ENCODE results near the gene EREG.

Gene EREG

DNA sequence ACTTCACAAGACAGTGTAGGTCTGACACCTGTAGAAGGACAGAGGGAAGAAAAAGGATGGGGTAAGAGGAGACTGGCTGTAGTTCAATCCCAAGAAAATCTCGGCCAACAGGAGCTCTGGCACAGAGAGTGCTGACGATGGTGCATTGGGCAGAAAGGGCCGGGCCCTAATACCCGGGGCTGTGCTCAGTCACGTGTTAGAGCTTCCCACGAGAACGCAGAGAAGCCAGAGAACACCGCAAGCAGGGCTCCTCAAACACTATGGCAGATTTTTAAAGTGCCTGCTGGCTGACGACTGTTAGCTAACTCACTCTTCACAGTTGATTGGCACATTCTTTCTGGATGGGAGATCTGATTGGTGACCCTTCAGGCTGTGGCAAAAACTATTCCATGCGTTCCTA is 35.5 kb downstream of the EREG start:
- in situ Hi-C loops (cut with HindIII; ENCODE audit: low pct_ligation_motif_present, low sequenced_read_pairs) = no loop called here
- no peaks in the 10 kb centered on the region for H3K27me3 ChIP-seq (replicated peaks)
- no peaks in the 10 kb centered on the region for H3K36me3 ChIP-seq (replicated peaks)
- no peak overlapping the region for H3K4me3 ChIP-seq (ENCODE audit: low read depth, low read length)
- no peak overlapping the region for H3K27ac ChIP-seq
- TF ChIP-seq, protein P1, sequence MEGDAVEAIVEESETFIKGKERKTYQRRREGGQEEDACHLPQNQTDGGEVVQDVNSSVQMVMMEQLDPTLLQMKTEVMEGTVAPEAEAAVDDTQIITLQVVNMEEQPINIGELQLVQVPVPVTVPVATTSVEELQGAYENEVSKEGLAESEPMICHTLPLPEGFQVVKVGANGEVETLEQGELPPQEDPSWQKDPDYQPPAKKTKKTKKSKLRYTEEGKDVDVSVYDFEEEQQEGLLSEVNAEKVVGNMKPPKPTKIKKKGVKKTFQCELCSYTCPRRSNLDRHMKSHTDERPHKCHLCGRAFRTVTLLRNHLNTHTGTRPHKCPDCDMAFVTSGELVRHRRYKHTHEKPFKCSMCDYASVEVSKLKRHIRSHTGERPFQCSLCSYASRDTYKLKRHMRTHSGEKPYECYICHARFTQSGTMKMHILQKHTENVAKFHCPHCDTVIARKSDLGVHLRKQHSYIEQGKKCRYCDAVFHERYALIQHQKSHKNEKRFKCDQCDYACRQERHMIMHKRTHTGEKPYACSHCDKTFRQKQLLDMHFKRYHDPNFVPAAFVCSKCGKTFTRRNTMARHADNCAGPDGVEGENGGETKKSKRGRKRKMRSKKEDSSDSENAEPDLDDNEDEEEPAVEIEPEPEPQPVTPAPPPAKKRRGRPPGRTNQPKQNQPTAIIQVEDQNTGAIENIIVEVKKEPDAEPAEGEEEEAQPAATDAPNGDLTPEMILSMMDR (IDR thresholded peaks at IDR 0.05; ENCODE audit: low read depth, low read length, missing control alignments) = no peak
- DNase-seq = no peak

DNA sequence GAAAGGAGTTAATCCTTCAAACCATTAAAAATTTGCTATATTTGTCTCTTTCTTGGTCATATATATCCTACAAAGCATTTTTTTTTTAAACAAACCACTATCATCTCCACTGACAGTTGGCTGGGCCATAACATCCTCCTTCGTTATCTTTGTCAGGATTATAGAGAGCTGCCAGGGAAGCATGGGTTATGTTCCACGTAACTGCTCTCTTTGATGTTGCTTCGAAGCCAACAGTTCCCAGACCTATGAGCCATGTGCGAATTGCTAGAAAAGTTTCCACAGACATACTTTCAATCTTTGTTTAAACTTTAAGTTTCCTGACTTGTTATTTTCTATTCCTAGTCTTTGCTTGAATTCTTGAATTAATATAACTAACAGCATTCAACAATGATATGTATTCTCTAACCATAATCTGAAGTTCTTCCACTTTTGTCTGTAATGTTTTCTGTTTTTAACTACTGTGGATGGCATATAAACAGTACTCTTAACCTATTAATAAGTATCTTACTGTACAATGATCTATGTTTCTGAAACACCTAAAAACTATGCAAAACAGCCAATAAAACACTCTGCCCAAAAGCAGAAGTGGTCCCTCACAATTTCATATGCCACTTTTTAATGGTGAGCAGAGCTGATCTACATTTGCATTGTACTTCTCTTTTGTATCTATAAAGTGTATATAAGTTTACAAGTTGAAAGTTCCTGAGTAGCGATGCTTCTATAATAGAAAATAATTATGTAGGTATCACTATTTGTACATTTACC is 37.9 kb downstream of the EREG start:
- no peaks in the 10 kb centered on the region for H3K27me3 ChIP-seq (replicated peaks)
- no peak for DNase-seq
- TF ChIP-seq, protein P1 (IDR thresholded peaks at IDR 0.05; ENCODE audit: low read depth, low read length, missing control alignments) = no peak
- in situ Hi-C loops (cut with HindIII; ENCODE audit: low pct_ligation_motif_present, low sequenced_read_pairs) = no loop called here
- no peak overlapping the region for H3K4me3 ChIP-seq (ENCODE audit: low read depth, low read length)
- H3K27ac ChIP-seq = no peak overlapping the region
- H3K36me3 ChIP-seq (replicated peaks) = no peaks in the 10 kb centered on the region

DNA sequence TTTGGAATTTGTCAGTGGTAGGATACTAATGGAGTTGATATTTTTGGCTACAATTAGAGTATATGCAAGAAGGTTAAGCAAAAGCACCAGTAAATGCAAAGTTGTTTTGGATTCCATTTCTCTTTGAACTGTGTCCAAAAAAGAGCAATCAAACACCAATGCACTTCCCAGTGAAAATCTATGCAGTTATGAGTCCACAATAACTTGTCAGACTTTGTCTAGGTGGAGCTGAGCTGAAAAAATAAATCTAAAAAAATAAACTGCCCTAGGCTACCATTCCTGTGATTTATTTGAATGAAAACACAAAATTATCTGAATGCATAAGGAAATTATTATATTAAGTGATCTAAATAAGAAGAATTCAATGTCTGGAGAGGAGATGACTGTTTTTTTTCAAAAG is 42.9 kb downstream of the EREG start:
- in situ Hi-C loops (cut with HindIII; ENCODE audit: low pct_ligation_motif_present, low sequenced_read_pairs) = no loop called here
- TF ChIP-seq, protein P1 (IDR thresholded peaks at IDR 0.05; ENCODE audit: low read depth, low read length, missing control alignments) = no peak
- DNase-seq = no peak
- Histone ChIP-seq H3K27ac (no peak overlapping the region), H3K4me3 (ENCODE audit: low read depth, low read length) (no peak overlapping the region), H3K27me3 (replicated peaks) (no peaks in the 10 kb centered on the region), H3K36me3 (replicated peaks) (no peaks in the 10 kb centered on the region)

DNA sequence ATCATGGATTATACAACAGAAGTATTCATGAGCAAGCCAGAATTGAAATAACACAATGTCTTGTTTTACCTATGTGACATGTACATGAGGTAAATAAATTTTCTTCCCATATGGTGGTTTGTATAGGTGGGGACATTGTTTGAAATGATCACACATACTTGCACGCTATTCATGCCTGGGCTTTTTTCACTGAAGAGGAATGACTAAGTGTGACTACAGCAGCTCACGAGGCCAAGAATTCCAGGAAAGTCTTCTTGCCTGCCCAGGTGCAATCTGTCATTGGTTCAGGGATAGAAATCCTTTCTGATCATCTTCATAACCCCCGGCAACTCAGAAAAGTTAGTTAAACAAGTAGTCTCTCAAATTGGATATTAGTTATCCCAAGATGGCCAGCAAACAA is 43.7 kb downstream of the EREG start:
- Histone ChIP-seq H3K27ac (no peak overlapping the region), H3K27me3 (replicated peaks) (no peaks in the 10 kb centered on the region), H3K36me3 (replicated peaks) (no peaks in the 10 kb centered on the region), H3K4me3 (ENCODE audit: low read depth, low read length) (no peak overlapping the region)
- DNase-seq = peak; percentile 31
- TF ChIP-seq, protein P1 (IDR thresholded peaks at IDR 0.05; ENCODE audit: low read depth, low read length, missing control alignments) = no peak
- in situ Hi-C loops (cut with HindIII; ENCODE audit: low pct_ligation_motif_present, low sequenced_read_pairs) = no loop called here

DNA sequence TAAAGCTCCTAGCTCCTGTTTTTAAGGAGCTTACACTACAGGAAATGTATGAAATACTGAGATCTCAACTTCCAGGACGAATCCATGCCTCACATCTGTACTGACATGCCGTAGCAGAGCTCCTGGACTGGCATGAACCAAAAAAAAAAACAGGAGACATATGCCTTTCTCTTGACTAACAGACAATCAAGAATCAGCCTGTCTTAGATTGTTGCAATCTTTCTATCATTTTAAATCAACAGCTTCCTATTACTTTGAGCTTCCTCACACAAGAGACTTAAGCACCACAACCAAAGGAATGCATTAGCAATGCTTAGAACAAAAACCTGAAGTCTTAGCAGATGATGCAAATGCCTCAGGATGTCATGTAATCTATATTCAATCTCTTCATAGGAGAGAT is 45.3 kb downstream of the EREG start:
- H3K36me3 ChIP-seq (replicated peaks) = no peaks in the 10 kb centered on the region
- no peak for DNase-seq
- no peak overlapping the region for H3K27ac ChIP-seq
- in situ Hi-C loops (cut with HindIII; ENCODE audit: low pct_ligation_motif_present, low sequenced_read_pairs) = no loop called here
- no peaks in the 10 kb centered on the region for H3K27me3 ChIP-seq (replicated peaks)
- TF ChIP-seq, protein P1 (IDR thresholded peaks at IDR 0.05; ENCODE audit: low read depth, low read length, missing control alignments) = no peak
- H3K4me3 ChIP-seq (ENCODE audit: low read depth, low read length) = no peak overlapping the region

DNA sequence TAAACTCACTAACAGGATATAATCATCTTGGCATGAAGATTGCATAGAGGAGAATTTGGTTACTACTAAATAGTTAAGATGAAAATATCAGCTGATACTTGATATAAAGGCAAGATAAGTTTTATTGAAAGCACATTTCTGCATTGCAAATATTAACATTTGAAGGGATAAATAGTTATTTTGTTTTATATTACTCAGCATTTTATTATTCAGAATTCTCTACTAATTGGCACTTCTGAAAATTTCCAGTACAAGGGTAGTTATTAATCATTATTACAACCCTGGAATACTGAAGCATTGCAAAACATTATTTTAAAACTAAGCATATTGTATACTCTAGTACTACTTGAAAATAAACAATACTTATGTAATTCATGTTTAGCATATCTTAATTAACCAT is 47.3 kb downstream of the EREG start:
- no peak for DNase-seq
- TF ChIP-seq, protein P1 (IDR thresholded peaks at IDR 0.05; ENCODE audit: low read depth, low read length, missing control alignments) = no peak
- in situ Hi-C loops (cut with HindIII; ENCODE audit: low pct_ligation_motif_present, low sequenced_read_pairs) = no loop called here
- H3K27ac ChIP-seq = no peak overlapping the region
- no peaks in the 10 kb centered on the region for H3K36me3 ChIP-seq (replicated peaks)
- H3K4me3 ChIP-seq (ENCODE audit: low read depth, low read length) = no peak overlapping the region
- no peaks in the 10 kb centered on the region for H3K27me3 ChIP-seq (replicated peaks)

Measured in brain microvascular endothelial cell (primary cell).